HG03095 (cell line): ENCODE data around the gene MYH6.
"Not testable (repeated sequence)": the region's sequence is repeated elsewhere in the genome, so short reads cannot be mapped to it uniquely, and the experiment has no call there.

Experiments used
- ATAC-seq: cut with Tn5 transposase; IDR thresholded peaks from one replicate; pipeline ENCODE4 v1.9.1; 2021; ENCODE audit warnings: moderate library complexity; ENCODE audit not compliant: unreplicated experiment

Gene MYH6

DNA sequence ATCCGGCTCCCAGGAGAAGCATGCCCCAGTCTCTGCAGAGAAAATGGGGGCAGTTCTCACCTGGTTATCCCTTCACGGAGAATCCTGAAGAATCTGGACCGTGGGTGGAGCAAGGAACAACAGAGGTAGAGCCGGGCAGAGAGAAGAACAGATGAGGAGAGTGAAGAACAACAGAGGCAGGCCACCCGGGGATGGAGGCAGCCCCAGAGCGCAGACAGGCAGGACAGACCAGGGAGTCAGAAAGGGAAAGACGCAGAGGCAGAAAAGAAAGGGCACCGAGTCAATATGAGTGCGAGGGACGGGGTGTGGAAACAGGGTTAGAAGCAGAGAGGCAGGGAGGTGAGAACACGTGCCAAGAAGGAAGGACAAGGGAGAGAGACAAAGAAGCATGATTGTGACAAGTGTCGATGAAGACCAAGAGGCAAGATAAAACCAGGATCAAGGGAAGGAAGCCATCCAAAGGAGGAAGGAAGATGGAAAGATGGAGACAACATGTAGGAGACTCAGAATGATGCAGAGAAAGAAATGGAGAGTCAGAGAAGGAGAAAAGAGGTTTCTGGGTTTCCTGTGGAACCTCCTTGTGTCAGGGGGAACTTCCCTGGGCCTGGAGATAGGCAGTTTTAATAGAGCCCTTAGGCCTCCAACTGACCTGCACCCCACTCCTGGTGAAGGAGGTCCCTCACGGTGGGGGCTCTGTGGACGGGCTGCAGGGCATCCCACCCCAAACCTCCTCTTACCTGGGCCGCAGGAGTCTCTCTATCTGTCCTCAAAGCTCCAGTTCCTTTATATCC lies at the start of gene MYH6:
TSS of gene MYH6 (minus strand) at position 758 of the 791 bp plus-strand sequence. CDS start 1,050 bp downstream, outside the sequence.
- ATAC-seq, result no peak

DNA sequence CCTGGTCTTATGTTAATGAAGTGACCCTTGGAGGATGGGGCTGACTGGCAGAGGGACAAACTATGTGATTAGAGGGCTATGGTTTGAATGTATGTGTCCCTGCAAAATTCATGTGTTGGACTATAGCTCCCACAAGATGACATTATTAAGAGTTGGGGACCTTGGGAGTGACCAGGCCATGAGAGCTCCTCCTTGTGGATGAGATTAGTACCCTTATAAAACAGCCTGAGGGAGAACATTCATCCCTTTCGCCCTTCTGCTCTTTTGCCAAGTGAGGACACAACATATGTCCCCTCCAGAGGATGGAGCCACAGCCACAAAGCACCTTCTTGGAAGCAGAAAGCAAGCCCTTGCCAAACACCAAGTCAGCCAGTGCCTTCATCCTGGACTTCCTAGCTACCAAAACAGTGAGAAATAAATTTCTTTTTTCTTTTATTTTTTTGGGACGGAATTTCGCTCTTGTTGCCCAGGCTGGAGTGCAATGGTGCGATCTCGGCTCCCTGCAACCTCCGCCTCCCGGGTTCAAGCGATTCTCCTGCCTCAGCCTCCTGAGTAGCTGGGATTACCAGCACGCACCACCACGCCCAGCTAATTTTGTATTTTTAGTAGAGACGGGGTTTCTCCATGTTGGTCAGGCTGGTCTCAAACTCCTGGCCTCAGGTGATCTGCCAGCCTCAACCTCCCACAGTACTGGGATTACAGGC lies 49.0 kb upstream of the MYH6 start:
- ATAC-seq, result not testable (repeated sequence)

DNA sequence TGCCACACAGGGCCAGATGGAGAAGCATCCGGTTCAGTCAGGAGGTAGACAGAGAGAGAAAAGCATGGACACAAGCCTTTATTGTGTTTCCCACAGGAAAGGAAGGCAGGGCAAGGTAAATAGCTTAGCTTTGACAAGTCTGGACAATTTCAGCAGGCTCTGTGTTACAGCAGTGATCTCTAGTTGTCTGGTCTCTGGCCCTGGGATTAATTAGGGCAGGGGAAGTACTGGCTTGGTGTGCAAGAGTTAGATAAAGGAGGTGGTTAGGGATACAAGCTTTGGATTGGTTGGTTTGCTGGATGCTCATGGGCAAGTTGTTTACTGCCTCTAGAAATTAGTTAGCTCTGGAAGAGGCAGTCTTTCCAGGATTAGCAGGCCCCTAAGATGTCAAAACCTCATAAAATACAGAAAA lies 46.4 kb upstream of the MYH6 start:
- ATAC-seq, result no peak

DNA sequence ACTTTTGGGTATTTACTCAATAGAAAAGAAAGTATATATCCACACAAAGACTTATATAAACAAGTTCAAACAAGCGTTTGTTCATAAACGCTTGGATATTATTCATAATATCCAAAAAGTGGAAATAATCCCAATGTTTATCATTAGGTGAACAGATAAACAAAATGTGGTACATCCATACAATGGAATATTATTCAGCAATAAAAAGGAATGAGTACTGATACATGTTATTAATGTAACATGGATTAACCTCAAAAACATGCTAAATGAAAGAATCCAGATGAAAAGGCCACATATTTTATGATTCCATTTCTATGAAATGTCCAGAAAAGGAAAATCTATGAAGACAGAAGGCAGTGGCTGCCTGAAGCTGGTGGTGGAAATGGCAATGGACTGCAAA lies 44.2 kb upstream of the MYH6 start:
- ATAC-seq, result no peak

DNA sequence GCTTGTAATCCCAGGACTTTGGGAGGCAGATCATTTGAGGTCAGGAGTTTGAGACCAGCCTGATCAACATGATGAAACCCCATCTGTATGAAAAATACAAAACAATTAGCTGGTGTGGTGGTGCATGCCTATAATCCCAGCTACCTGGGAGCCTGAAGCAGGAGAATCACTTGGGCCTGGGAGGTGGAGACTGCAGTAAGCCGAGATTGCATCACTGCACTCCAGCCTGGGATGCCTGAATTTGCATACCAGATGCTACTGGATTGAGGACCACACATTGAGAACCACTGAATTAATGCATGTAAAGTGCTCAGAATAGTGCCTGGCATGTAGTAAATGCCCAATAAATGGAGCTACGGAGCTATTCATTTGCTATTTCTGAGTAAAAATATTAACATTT lies 42.3 kb upstream of the MYH6 start:
- ATAC-seq, result no peak

DNA sequence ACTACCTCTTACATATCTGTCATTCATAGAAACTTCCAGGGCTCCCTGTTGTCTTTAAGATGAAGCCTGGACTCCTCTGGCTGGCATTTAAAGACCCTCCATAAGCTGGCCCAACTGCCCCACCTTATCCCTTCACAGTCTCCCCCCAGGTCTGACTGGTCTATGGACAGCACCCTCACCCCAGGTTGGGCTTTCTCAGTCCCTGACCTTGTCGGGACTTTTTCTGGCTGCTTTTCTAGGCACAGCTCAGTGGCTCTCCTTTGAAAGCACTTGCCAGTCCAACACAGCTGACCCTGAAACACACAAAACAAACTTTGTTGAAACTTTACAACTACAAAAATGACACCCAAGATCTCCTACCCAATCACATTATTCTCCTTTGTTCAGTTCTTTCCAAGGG lies 41.2 kb upstream of the MYH6 start:
- ATAC-seq, result no peak

DNA sequence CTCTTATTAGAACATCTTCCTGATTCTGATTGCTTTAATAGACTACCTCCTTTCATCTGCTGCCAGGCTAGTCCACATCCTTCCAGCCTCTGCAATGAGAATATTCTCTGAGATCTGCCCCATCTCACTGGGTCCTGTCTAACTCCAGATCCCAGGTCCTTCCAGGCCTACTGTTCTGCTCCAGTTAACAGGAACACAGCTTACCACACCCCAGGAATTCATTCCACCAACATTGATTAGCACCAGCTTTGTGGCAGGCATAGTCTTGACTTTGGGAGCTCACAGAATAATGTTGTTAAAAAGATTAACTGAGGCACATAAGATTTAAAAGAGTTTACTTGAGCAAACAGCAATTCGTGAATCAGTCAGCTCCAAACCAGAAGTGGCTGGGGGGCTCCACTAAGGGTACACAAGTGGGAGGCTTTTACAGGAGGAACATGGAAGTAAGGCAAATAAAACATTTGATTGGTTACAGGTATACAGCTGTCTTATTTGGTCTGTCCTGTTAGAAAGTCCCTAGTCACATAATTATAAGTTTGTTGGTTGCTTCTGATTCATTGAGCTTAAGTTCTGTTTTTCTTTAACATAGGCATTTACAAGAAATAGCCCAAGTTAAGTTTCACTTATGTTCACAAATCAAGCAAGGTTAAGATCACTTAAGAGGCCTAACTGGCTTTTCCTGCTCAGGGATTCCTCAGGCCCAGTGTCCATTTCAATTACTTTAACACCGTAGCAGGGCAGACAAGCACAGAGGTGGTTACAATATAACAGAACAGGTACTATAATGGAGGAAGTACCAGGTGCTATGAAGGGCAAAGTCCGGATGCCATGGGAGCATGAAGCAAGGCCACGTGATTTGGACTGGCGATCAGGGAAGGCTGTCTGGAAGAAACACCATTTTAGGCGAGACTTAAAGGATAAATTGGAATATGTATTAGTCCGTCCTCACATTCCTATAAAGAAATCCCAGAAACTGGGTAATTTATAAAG lies 39.6 kb upstream of the MYH6 start:
- ATAC-seq, result no peak

DNA sequence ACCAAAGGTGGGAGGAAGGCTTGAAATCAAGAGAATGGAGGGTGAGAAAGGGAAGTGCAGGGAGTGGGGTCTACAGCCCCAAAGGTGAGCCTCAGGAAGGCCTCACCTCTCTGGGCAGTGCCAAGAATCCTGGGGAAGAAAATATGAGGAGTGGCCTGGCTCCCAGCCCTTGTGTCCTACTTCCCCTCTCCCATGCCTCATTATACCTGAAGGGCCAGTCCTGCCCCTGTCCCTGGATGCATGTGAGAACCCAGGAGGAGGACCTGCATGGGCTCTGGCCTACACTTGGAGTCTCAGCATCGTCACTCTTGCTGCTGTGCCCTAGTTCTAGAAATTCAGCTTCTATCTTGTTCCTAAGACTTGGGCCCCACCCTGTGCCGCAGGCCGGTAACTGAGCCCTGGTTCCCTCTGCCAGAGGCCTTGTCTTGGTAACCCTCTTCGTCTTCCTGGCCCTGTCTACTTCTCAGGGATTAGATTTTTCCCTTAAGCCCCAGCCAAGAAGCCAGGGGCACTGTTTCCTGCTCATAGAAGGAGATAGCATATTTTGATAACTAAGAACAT lies 38.3 kb upstream of the MYH6 start:
- no peak for ATAC-seq

DNA sequence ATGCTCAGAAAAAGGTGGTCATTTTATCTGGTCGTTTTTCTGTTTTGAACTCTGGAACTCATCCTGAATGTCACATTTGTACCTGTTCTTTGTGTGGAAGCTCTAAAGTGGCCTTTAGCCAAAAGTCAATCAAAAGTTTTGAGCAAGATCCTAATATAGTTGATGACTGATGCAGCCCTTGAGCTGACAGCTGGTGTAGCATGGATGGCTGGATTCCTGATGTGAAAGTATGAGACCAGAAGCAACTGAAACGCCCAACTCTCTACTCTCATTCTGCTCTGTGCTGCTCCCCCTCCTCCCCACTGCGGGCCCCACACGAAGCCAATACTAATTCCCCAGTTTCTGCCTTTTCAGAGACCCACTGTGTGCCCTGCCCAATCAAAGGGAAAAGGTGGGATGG lies 37.7 kb upstream of the MYH6 start:
- no peak for ATAC-seq

DNA sequence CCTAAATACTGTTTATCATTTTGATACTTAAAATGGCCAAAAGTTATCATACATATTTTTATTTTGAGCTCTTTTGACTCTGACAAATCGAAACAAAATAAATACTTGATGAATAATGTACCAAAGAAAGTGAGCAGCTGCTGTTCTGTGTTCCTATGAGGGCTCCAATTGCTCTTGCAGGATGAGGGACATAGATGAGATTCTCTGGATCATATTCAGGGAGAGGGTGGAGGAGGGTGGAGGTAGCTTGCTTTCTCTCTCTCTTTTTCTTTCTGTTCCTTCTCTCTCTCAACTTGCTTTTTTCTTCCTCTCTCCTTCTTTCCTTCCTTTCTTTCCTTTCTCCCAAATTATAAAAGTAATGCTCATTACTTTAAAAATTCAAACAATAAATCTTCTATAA lies 36.2 kb upstream of the MYH6 start:
- ATAC-seq, result no peak

DNA sequence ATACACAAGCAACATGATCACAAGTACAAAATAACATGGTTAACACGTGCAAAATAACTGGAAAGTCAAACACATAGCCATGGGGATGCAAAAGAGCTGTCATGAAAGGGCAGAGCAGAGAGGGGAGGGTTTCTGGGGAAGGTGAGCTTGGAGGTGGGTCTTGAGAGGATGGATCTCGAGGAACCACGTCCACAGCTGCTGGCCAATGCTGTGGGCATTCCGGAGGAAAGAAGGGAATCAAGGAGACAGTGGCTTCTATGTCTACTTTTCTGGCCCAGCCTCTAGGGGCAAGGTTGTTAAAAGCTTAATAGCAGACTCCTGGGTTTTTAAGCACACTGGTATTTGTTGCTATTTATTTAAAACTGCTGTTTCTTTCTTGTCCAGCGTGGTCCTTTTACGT lies 35.8 kb upstream of the MYH6 start:
- ATAC-seq, result no peak

DNA sequence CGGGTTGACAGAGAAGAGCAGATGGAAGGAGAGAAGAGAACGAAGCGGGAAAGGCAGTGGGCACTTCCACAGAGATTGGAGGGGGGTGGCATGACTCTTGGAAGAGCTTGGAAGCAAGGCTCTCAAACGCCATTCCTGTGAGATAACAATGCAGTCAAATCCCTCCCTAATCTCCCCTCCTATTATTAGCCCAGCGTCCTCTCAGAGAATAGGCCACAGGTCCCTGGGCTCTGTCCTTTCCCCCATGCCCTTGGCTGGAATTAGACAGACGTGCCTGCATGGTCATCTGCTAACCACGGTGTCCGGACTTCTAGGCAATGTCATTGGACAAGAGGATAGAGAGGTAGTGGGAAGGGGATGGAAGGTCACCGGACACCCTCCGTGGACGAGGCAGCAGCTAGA lies 35.3 kb upstream of the MYH6 start:
- no peak for ATAC-seq

DNA sequence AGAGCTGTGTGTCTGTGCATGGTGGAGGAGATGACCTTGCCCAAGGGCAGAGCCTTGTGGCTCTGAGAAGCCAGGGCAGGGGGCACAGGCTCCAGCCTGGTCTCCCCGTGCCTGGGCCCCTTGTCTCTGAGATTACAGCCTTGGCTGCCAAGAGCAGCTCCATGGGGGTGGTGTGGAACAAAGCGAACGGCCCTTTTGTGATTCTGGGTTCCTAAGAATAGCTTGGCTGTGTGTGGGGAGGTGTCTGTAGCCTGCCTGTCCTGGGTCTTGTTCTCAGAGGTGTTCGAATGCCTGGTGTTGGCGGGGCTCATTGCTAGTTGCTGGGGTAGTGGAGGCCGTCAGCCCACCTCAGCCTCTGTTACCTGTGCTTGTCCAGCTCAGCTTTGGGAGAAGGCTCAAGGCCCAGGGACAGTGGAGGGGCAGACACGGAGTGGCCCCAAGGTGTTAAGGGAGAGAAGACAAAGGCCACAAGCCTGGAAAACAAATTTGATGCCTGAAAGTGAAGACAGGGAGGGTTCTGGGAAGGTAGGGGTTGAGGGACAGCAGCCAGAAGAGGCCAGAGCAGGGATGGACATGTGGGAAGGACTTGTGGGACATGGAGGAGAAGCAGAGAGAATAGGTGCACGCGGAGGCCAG lies 34.8 kb upstream of the MYH6 start:
- ATAC-seq, result no peak

DNA sequence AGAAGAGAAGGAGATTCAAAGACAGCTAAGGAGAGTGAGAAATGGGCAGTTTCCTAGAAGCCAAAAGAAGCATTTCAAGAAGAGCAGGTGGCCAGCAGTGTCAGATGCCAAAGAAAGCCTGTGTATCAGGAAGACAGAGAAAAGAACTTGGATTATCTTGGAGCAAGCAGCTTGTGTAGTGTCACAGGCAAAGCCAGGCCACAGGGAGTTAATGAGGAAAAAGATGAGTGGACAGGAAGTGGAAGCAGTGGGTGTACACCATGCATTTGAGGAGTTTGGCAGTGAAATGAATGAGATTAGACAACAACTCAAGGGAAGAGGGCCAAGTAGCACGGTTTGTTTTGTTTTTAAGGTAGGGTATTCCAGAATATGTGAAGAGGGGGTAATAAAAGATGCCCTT lies 33.0 kb upstream of the MYH6 start:
- no peak for ATAC-seq

DNA sequence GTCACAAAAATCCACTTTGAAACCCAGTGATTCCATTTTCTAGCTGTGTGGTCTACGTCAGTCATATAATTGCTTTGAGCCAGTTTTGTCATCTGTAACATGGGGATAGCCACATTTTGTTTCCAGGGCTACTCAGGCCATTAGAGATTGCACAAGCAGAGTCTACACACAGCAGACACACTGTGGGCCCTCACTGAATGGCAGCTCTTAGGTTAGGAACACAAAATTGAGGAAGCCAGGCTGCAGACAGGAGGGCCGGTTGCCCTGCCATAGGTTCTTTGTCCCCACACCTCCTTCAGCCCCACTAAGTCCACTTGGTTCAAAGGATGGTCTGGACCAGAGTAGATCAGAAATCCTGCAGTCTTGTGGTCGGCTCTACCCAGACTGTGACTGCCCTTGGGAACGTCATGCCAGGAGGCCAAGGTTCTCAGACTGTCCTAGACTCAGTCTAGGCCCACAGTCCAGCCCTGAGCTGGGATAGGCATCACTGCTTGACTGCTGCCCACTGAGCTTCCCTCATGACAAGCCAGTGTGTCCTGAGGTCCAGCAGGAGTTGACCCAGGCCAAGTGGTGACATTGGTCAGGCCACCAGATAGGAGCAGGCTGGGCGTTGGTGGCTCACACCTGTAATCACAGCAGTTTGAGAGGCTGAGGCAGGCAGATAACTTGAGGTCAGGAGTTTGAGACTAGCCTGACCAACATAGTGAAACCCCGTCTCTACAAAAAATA lies 31.2 kb upstream of the MYH6 start:
- no peak for ATAC-seq

DNA sequence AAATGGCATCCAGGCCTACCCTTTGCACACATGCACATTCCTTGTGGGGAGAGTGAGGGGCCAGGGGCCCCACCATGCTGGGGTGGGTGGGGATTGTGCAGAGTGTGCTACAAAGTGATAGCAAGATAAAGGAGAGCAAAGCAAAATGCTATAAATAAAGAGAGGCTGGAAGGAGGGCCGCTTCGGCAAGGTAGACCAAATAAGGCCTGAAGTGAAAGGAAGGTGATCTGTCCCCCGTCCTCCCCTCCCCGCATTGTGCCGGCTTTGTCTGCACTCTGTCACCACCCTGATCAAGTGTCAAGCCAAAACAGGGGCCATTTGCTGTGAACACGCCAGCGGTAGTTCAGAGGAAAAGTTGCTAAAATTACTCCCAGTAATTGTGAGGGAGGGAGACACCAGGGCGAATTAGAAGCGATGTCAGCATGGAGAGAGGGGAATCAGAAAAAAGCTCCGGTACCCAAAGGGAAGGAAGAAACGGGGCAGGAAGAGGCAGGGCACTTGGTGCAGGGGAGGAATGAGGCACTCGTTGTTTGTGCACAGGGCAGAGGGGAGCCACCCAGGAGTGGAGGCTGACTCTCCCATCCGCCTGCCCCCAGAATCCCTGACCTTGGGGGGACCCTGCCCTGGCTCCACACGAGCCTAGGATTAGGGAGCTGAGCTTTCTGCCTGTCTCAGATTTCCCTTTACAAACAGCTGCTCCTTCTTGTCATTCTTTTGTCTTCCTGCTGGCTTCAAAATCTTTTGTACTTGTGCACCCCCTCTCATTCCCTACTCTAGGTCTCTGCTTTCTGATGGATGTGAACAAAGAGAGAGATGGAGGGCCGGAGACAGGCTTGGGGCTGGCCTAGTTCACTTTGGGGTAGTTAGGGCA lies 30.3 kb upstream of the MYH6 start:
- ATAC-seq, result no peak

DNA sequence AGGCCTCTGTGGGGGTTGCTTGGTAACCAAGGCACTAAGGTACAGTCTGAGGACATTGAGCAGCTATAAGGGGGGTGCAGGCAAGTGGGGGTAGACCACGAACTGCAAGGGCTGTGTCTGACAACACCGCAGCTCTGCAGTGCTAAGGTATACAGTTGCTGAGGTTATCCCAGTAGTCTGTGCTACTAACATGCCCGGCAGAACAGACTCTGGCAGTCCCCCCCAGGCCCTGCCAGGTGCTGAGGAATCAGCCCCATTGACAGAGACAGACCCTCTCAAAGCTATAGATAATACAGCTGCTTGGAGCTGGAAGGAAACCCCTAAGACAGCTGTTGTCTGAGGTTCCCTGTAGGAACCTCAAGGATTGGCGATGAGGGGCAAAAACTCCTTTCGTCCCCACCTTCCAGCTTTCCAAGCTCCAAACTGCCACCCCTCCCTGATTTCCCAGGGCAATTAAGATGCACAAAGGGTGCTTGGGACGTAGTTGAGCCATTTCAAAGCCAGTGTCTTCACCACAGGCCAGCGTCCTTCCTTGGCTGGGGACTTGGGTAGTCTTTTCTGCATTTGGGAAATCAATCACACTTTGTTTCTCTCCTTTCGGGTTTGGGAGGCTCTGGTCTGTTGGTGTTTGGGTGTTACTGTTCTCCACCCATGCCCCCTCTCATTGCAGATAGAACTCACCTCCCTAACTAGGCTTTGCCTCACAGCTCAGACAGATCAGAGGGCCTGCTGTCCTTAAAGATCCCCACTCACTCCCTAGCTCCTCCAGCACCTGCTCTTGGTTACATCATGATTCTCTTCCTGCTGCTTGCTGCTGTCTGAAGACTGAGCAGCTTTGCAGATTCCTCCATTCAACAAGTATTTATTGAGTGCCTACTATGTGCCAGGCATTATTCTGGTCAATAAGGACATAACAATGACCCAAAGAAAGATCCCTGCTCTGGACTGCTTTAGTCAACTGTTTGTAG lies 29.3 kb upstream of the MYH6 start:
- ATAC-seq, result no peak
